Loucy (cell line): ENCODE data around the gene SEC14L1.

Experiments used
- CTCF ChIP-seq: fragments of 200-600 bp; sonication (generic); conservative IDR thresholded peaks from 2 replicates; pipeline ENCODE4 v1.5.1; 2014; ENCODE audit warnings: mild to moderate bottlenecking, antibody characterized with exemption, low read length
- EZH2phosphoT487 ChIP-seq: fragments of 200-600 bp; IDR thresholded peaks from 2 replicates; pipeline ENCODE4 v1.6.1; 2018; ENCODE audit warnings: antibody characterized with exemption, mild to moderate bottlenecking, moderate library complexity, borderline replicate concordance

- TF ChIP-seq CTCF: no peak
- TF ChIP-seq EZH2phosphoT487: no peak
Observed at GRCh38 chr17:77208217-77208808, 67.5 kb downstream of the SEC14L1 start.
